HepG2 (cell line): ENCODE measurements around the gene VAV2. TPM values are rescaled to one million over a fixed set of nuclear protein-coding genes. Genes with fewer than 3 reads are reported as not detected.

Source experiments
- ARNT ChIP-seq: fragments of 450-650 bp; IDR thresholded peaks from 2 replicates; pipeline ENCODE4 v1.6.1; 2017
- CBX1 ChIP-seq: IDR thresholded peaks from one replicate; pipeline ENCODE4 v1.6.1; 2016; ENCODE audit warnings: antibody characterized with exemption, low read depth
- CEBPB ChIP-seq: IDR thresholded peaks from 2 replicates; pipeline ENCODE4 v1.6.1; 2011; ENCODE audit warnings: low read depth, low read length, improper control_type of control experiment, borderline replicate concordance
- E2F2 ChIP-seq: sonication (generic); formaldehyde crosslinking; IDR thresholded peaks from 2 replicates; pipeline ENCODE4 v1.4.0; 2020; ENCODE audit warnings: missing genetic modification reagents, borderline replicate concordance
- FLYWCH1 ChIP-seq: sonication (generic); formaldehyde crosslinking; IDR thresholded peaks from 2 replicates; pipeline ENCODE4 v1.8.1; 2023; ENCODE audit warnings: mild to moderate bottlenecking, missing genetic modification reagents
- GTF2F1 ChIP-seq: fragments of 150-350 bp; IDR thresholded peaks from 2 replicates; pipeline ENCODE4 v1.6.1; 2014; ENCODE audit warnings: low read length
- HDAC1 ChIP-seq: sonication (generic); formaldehyde crosslinking; IDR thresholded peaks from 2 replicates; pipeline ENCODE4 v1.5.1; 2020; ENCODE audit warnings: mild to moderate bottlenecking, missing genetic modification reagents
- HDAC6 ChIP-seq: fragments of 200-600 bp; sonication (generic); IDR thresholded peaks from 2 replicates; pipeline ENCODE4 v1.7.0; 2017; ENCODE audit warnings: mild to moderate bottlenecking, antibody characterized with exemption, low read length, low read depth
- KDM1A ChIP-seq: IDR thresholded peaks from 2 replicates; pipeline ENCODE4 v1.6.1; 2016; ENCODE audit warnings: missing compliant biosample characterization
- MTA1 ChIP-seq: sonication (generic); formaldehyde crosslinking; IDR thresholded peaks from 2 replicates; pipeline ENCODE4 v1.4.0; 2020; ENCODE audit warnings: missing genetic modification reagents, mild to moderate bottlenecking, borderline replicate concordance
- MTF2 ChIP-seq: sonication (generic); formaldehyde crosslinking; IDR thresholded peaks from 2 replicates; pipeline ENCODE4 v1.5.0; 2020; ENCODE audit warnings: missing genetic modification reagents, borderline replicate concordance
- NFATC3 ChIP-seq: sonication (generic); formaldehyde crosslinking; IDR thresholded peaks from 2 replicates; pipeline ENCODE4 v1.5.1; 2020; ENCODE audit warnings: mild to moderate bottlenecking, missing genetic modification reagents
- PAX8 ChIP-seq: sonication (generic); formaldehyde crosslinking; IDR thresholded peaks from 2 replicates; pipeline ENCODE4 v1.8.0; 2022; ENCODE audit warnings: mild to moderate bottlenecking, missing genetic modification reagents, borderline replicate concordance
- RBM39 ChIP-seq: fragments of 200-400 bp; formaldehyde crosslinking; IDR thresholded peaks from one replicate; pipeline ENCODE4 v1.6.1; 2018; ENCODE audit warnings: antibody characterized with exemption, mild to moderate bottlenecking, low read depth, low read length; ENCODE audit not compliant: poor library complexity, severe bottlenecking
- SMC3 ChIP-seq: IDR thresholded peaks from 2 replicates; pipeline ENCODE4 v1.6.1; 2011; ENCODE audit warnings: low read length, improper control_type of control experiment
- TFDP2 ChIP-seq: sonication (generic); formaldehyde crosslinking; IDR thresholded peaks from 2 replicates; pipeline ENCODE4 v1.4.0; 2020; ENCODE audit warnings: missing genetic modification reagents
- TP53 ChIP-seq: sonication (generic); formaldehyde crosslinking; conservative IDR thresholded peaks from 2 replicates; pipeline ENCODE4 v1.4.0; 2020; ENCODE audit warnings: missing genetic modification reagents
- ZBTB3 ChIP-seq: sonication (generic); formaldehyde crosslinking; IDR thresholded peaks from 2 replicates; pipeline ENCODE4 v1.4.0; 2020; ENCODE audit warnings: low read depth, mild to moderate bottlenecking, moderate library complexity, missing genetic modification reagents, borderline replicate concordance
- ZBTB8A ChIP-seq: sonication (generic); formaldehyde crosslinking; IDR thresholded peaks from 2 replicates; pipeline ENCODE4 v1.4.0; 2020; ENCODE audit warnings: mild to moderate bottlenecking, low read depth, missing genetic modification reagents, borderline replicate concordance
- ZMYM2 ChIP-seq: sonication (generic); formaldehyde crosslinking; IDR thresholded peaks from 2 replicates; pipeline ENCODE4 v1.8.0; 2022; ENCODE audit warnings: mild to moderate bottlenecking, missing genetic modification reagents
- ZNF18 ChIP-seq: sonication (generic); formaldehyde crosslinking; IDR thresholded peaks from 2 replicates; pipeline ENCODE4 v1.8.0; 2022; ENCODE audit warnings: mild to moderate bottlenecking, missing genetic modification reagents; ENCODE audit not compliant: insufficient replicate concordance
- ZNF260 ChIP-seq: sonication (generic); formaldehyde crosslinking; IDR thresholded peaks from 2 replicates; pipeline ENCODE4 v1.4.0; 2020; ENCODE audit warnings: missing genetic modification reagents, low read depth, mild to moderate bottlenecking, borderline replicate concordance
- ZNF296 ChIP-seq: sonication (generic); formaldehyde crosslinking; conservative IDR thresholded peaks from 2 replicates; pipeline ENCODE4 v1.5.0; 2020; ENCODE audit warnings: mild to moderate bottlenecking, missing genetic modification reagents
- ZNF3 ChIP-seq: IDR thresholded peaks from 2 replicates; pipeline ENCODE4 v1.7.0; 2017; ENCODE audit warnings: inconsistent platforms
- ZNF564 ChIP-seq: sonication (generic); formaldehyde crosslinking; IDR thresholded peaks from 2 replicates; pipeline ENCODE4 v1.8.1; 2023; ENCODE audit warnings: mild to moderate bottlenecking, missing genetic modification reagents
- ZNF570 ChIP-seq: sonication (generic); formaldehyde crosslinking; IDR thresholded peaks from 2 replicates; pipeline ENCODE4 v1.4.0; 2020; ENCODE audit warnings: mild to moderate bottlenecking, missing genetic modification reagents, borderline replicate concordance
- ZNF616 ChIP-seq: sonication (generic); formaldehyde crosslinking; IDR thresholded peaks from 2 replicates; pipeline ENCODE4 v1.5.0; 2020; ENCODE audit warnings: low read depth, mild to moderate bottlenecking, missing genetic modification reagents
- ZNF737 ChIP-seq: sonication (generic); formaldehyde crosslinking; IDR thresholded peaks from 2 replicates; pipeline ENCODE4 v1.5.0; 2020; ENCODE audit warnings: missing genetic modification reagents, mild to moderate bottlenecking, borderline replicate concordance
- ZNF768 ChIP-seq: sonication (generic); formaldehyde crosslinking; IDR thresholded peaks from 2 replicates; pipeline ENCODE4 v1.4.0; 2020; ENCODE audit warnings: missing genetic modification reagents
- polyA plus RNA-seq, 8 experiments: library from polyadenylated mRNA; depleted of rRNA in 3 of 8; stranded (reverse) in 7 of 8; unstranded in 1 of 8; fragments of >200 nt; fragmentation: Illumina TruSeq in 4 of 8; extraction: Trizol in 4 of 8; gene quantifications; 2 replicates each; pipeline versions ENCODE4 v1.2.1 to v1.2.3, GENCODE V29; 2011 to 2016; ENCODE audit warnings: low read depth in 4 of 8, missing spikeins in 1 of 8, mixed read lengths in 1 of 8; ENCODE audit not compliant: insufficient read depth in 1 of 8
- total RNA-seq, 5 experiments: library from RNA; depleted of rRNA; stranded (reverse); fragments of >200 nt; fragmentation: Illumina TruSeq; extraction: Trizol; gene quantifications; 2 replicates each; pipeline ENCODE4 v1.2.3, GENCODE V29; 2016; ENCODE audit warnings: low read depth in 1 of 5

The VAV2 gene
- total and polyA plus RNA-seq, 2 of the 13 experiments (the other 11 are each of a cell fraction or from before 2014, with no cell fraction given), result 22.5 to 22.9 TPM

- TF ChIP-seq E2F2 (CRISPR knock-in tag) (no peak), KDM1A (CRISPR knock-in tag) (peak; percentile 92), TP53 (CRISPR knock-in tag) (peak; percentile 98), ZNF768 (CRISPR knock-in tag) (peak; percentile 78; the same call in 1 of the 2 replicates), CBX1 (peak; percentile 0), ARNT (no peak), ZNF260 (CRISPR knock-in tag) (no peak), ZNF737 (CRISPR knock-in tag) (no peak), ZBTB3 (peak; percentile 85), SMC3 (peak; percentile 33; the same call in 1 of the 2 replicates), MTF2 (CRISPR knock-in tag) (no peak), CEBPB (no peak), ZMYM2 (CRISPR knock-in tag) (peak; percentile 90), HDAC1 (CRISPR knock-in tag) (peak; percentile 99), TFDP2 (CRISPR knock-in tag) (peak; percentile 63), ZNF616 (CRISPR knock-in tag) (peak; percentile 42; the same call in 1 of the 2 replicates), RBM39 (peak; percentile 86), ZNF564 (CRISPR knock-in tag) (peak; percentile 74; the same call in 1 of the 2 replicates), NFATC3 (CRISPR knock-in tag) (no peak), ZNF296 (CRISPR knock-in tag) (peak; percentile 98), GTF2F1 (no peak), HDAC6 (no peak), ZBTB8A (CRISPR knock-in tag) (peak; percentile 98), ZNF570 (CRISPR knock-in tag) (no peak), PAX8 (CRISPR knock-in tag) (no peak), MTA1 (CRISPR knock-in tag) (peak; percentile 100), ZNF18 (CRISPR knock-in tag) (peak; percentile 91), FLYWCH1 (no peak), ZNF3 (CRISPR knock-in tag) (0 out of 2 replicates have a peak, but pooled peaks have one; percentile 28)
These were observed 99.8 kb downstream of the VAV2 start (continued) for GRCh38 chr9:133892193-133892920.
